ENCODE data around the gene NUP210L. TPM values are rescaled to one million over a fixed set of nuclear protein-coding genes. Genes with fewer than 3 reads are reported as not detected.
A peak's percentile ranks its signal among the peaks of the same experiment; 100 is the strongest.

Gene NUP210L
- total and polyA plus RNA-seq, 2 of the 13 experiments (the other 11 are each of a cell fraction or from before 2014, with no cell fraction given), result not detected

DNA sequence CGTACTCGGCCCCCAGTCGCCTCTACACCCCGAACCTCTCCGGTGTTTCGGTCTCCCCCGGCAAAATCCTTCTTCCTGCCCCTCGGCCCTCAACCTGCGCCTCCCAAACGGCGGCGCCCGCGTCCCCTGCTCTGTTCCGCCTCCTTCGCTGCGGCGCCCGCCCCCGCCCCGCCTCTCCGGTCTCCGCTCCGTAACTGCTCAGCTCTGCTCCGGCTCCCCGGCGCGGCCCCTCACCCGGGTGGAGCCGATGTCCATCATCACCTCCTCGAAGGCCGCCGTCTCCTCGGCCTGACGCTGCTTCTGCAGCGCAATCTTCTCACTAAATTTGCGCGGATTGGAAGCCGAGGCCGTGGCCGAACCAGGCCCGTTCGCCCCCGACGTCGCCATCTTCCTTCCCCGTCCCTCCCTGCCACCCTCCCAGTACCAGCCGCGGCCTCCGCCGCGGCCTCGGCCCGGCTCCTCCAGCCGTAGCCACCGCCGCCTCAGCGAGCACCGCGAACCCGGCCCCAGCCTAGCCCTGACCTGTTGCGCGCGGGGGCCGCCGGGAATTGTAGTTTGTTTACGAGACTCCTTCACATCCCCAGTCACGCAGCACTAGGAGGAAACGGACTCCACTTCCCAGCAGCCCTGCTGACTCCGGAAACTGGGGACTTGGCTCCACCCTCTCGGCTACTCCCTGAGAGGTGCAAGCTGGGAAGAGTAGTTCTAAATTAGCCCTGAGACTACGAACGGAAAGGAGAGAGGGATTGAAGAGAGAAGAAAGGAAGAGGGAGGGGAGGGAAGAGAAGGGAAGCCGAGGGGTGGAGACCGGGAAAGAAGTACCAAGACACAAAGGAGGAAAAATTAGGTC, 196.5 kb downstream of the NUP210L start, which contains the start of gene CRTC2 (continued):
- TF ChIP-seq ZNF256 (CRISPR knock-in tag; conservative IDR thresholded peaks at IDR 0.05) (peak; percentile 88), CHD2 (IDR thresholded peaks at IDR 0.05; ENCODE audit: low read depth, low read length) (peak; percentile 62; the same call in 1 of the 2 replicates), KLF9 (CRISPR knock-in tag; IDR thresholded peaks at IDR 0.05; ENCODE audit: low read depth) (0 out of 2 replicates have a peak, but pooled peaks have one; percentile 26), ZFX (CRISPR knock-in tag; IDR thresholded peaks at IDR 0.05; ENCODE audit: low read depth) (peak; percentile 96), POLR2A (IDR thresholded peaks at IDR 0.05; ENCODE audit: insufficient read depth in 1 of 2, low read depth in 2 of 2, low read length in 2 of 2) (peak in 1 of 2 experiments; percentile 71; a peak in 3 of 4 replicates), ZKSCAN1 (IDR thresholded peaks at IDR 0.05; ENCODE audit: low read length) (no peak), MAFG (CRISPR knock-in tag; IDR thresholded peaks at IDR 0.05) (no peak), ZNF780A (CRISPR knock-in tag; IDR thresholded peaks at IDR 0.05) (no peak), ZBTB7B (CRISPR knock-in tag; IDR thresholded peaks at IDR 0.05) (no peak), ZNF768 (CRISPR knock-in tag; IDR thresholded peaks at IDR 0.05) (peak; percentile 45), GLI4 (CRISPR knock-in tag; IDR thresholded peaks at IDR 0.05; ENCODE audit: borderline replicate concordance) (no peak), ZNF501 (CRISPR knock-in tag; IDR thresholded peaks at IDR 0.05) (peak; percentile 65; the same call in 1 of the 2 replicates)
- TF ChIP-seq, protein P1, sequence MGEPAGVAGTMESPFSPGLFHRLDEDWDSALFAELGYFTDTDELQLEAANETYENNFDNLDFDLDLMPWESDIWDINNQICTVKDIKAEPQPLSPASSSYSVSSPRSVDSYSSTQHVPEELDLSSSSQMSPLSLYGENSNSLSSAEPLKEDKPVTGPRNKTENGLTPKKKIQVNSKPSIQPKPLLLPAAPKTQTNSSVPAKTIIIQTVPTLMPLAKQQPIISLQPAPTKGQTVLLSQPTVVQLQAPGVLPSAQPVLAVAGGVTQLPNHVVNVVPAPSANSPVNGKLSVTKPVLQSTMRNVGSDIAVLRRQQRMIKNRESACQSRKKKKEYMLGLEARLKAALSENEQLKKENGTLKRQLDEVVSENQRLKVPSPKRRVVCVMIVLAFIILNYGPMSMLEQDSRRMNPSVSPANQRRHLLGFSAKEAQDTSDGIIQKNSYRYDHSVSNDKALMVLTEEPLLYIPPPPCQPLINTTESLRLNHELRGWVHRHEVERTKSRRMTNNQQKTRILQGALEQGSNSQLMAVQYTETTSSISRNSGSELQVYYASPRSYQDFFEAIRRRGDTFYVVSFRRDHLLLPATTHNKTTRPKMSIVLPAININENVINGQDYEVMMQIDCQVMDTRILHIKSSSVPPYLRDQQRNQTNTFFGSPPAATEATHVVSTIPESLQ (CRISPR knock-in tag; conservative IDR thresholded peaks at IDR 0.05), result no peak
- TF ChIP-seq, protein P2, sequence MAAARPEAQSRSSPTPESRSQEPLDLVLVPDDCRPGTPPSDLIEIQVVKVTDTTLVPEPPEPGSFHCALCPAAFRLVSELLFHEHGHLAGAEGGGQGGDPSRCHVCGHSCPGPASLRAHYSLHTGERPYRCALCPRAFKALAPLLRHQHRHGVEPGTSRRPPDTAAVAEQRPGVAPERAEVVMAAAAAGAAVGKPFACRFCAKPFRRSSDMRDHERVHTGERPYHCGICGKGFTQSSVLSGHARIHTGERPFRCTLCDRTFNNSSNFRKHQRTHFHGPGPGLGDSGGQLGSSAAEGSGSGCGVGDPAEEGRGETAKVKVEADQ (CRISPR knock-in tag; IDR thresholded peaks at IDR 0.05; ENCODE audit: borderline replicate concordance), result peak; percentile 73; the same call in 1 of the 2 replicates
- TF ChIP-seq, protein P3, sequence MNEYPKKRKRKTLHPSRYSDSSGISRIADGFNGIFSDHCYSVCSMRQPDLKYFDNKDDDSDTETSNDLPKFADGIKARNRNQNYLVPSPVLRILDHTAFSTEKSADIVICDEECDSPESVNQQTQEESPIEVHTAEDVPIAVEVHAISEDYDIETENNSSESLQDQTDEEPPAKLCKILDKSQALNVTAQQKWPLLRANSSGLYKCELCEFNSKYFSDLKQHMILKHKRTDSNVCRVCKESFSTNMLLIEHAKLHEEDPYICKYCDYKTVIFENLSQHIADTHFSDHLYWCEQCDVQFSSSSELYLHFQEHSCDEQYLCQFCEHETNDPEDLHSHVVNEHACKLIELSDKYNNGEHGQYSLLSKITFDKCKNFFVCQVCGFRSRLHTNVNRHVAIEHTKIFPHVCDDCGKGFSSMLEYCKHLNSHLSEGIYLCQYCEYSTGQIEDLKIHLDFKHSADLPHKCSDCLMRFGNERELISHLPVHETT (CRISPR knock-in tag; conservative IDR thresholded peaks at IDR 0.05), result 0 out of 2 replicates have a peak, but pooled peaks have one; percentile 53
- TF ChIP-seq, protein P4, sequence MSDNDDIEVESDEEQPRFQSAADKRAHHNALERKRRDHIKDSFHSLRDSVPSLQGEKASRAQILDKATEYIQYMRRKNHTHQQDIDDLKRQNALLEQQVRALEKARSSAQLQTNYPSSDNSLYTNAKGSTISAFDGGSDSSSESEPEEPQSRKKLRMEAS (IDR thresholded peaks at IDR 0.05), result peak; percentile 57; the same call in 1 of the 2 replicates
- TF ChIP-seq, protein P5, sequence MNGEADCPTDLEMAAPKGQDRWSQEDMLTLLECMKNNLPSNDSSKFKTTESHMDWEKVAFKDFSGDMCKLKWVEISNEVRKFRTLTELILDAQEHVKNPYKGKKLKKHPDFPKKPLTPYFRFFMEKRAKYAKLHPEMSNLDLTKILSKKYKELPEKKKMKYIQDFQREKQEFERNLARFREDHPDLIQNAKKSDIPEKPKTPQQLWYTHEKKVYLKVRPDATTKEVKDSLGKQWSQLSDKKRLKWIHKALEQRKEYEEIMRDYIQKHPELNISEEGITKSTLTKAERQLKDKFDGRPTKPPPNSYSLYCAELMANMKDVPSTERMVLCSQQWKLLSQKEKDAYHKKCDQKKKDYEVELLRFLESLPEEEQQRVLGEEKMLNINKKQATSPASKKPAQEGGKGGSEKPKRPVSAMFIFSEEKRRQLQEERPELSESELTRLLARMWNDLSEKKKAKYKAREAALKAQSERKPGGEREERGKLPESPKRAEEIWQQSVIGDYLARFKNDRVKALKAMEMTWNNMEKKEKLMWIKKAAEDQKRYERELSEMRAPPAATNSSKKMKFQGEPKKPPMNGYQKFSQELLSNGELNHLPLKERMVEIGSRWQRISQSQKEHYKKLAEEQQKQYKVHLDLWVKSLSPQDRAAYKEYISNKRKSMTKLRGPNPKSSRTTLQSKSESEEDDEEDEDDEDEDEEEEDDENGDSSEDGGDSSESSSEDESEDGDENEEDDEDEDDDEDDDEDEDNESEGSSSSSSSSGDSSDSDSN (CRISPR knock-in tag; IDR thresholded peaks at IDR 0.05), result peak; percentile 93
- TF ChIP-seq, protein P6, sequence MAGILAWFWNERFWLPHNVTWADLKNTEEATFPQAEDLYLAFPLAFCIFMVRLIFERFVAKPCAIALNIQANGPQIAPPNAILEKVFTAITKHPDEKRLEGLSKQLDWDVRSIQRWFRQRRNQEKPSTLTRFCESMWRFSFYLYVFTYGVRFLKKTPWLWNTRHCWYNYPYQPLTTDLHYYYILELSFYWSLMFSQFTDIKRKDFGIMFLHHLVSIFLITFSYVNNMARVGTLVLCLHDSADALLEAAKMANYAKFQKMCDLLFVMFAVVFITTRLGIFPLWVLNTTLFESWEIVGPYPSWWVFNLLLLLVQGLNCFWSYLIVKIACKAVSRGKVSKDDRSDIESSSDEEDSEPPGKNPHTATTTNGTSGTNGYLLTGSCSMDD (CRISPR knock-in tag; IDR thresholded peaks at IDR 0.05), result 0 out of 2 replicates have a peak, but pooled peaks have one; percentile 74
- TF ChIP-seq, protein P7, sequence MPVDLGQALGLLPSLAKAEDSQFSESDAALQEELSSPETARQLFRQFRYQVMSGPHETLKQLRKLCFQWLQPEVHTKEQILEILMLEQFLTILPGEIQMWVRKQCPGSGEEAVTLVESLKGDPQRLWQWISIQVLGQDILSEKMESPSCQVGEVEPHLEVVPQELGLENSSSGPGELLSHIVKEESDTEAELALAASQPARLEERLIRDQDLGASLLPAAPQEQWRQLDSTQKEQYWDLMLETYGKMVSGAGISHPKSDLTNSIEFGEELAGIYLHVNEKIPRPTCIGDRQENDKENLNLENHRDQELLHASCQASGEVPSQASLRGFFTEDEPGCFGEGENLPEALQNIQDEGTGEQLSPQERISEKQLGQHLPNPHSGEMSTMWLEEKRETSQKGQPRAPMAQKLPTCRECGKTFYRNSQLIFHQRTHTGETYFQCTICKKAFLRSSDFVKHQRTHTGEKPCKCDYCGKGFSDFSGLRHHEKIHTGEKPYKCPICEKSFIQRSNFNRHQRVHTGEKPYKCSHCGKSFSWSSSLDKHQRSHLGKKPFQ (CRISPR knock-in tag; IDR thresholded peaks at IDR 0.05; ENCODE audit: insufficient replicate concordance), result peak; percentile 55

Measured in HepG2 (cell line).